Right ventricle myocardium superior (tissue), 1 donor: ENCODE measurements around the gene BZW1. TPM values are rescaled to one million over a fixed set of nuclear protein-coding genes. Genes with fewer than 3 reads are reported as not detected.
A peak's percentile ranks its signal among the peaks of the same experiment; 100 is the strongest.
"Not testable (repeated sequence)": the region's sequence is repeated elsewhere in the genome, so short reads cannot be mapped to it uniquely, and the experiment has no call there.

Experiments used
- ATAC-seq: fragments of 200-7000 bp; cut with Tn5 transposase; one replicate; pipeline ENCODE4 v1.9.1; 2020; ENCODE audit warnings: mild to moderate bottlenecking; ENCODE audit not compliant: poor library complexity
- DNase-seq: peaks from one replicate; pipeline ENCODE4 v3.0.0-alpha.2; 2020
- intact Hi-C: fragments of 100-400 bp; cut with DNase I; formaldehyde crosslinking; loops from one replicate; pipeline ENCODE4 v1.11.2; 2022
- total RNA-seq: library from RNA; stranded (reverse); fragmentation: NEBNext Ultra II Directional; extraction: Animal tissue kit (Norgen Biotek cat#: 25700); gene quantifications from one replicate; pipeline ENCODE4 v1.2.1, GENCODE V29; 2021
- donor health status: DM: no; HTN: yes; CAD: no; lungs with severe emphysema.

BZW1 gene
- total RNA-seq, 1 donor from 2014 or later: 72.2 TPM

GRCh38 chr2:200787351-200788120 lies 24.2 kb upstream of the BZW1 start:
- intact Hi-C loops: no loop called here
- no peak for DNase-seq
- peak; percentile 73 for ATAC-seq

- intact Hi-C loops: no loop called here
- no peak for ATAC-seq
- DNase-seq: no peak
These were observed 23.5 kb upstream of the BZW1 start for GRCh38 chr2:200788121-200788718.

GRCh38 chr2:200790185-200790584 lies 21.5 kb upstream of the BZW1 start:
- DNase-seq: no peak
- no peak for ATAC-seq
- intact Hi-C loops: no loop called here

- ATAC-seq (peak; percentile 32), DNase-seq (no peak)
- intact Hi-C loops: no loop called here
These were observed 19.8 kb upstream of the BZW1 start for GRCh38 chr2:200791905-200792304.

GRCh38 chr2:200794143-200794542 lies 17.6 kb upstream of the BZW1 start:
- intact Hi-C loops: no loop called here
- DNase-seq: no peak
- no peak for ATAC-seq

- DNase-seq: peak; percentile 54
- intact Hi-C loops: no loop called here
These were observed 16.7 kb upstream of the BZW1 start for GRCh38 chr2:200795028-200795440.

GRCh38 chr2:200796561-200796960 lies 15.1 kb upstream of the BZW1 start:
- no peak for ATAC-seq
- intact Hi-C loops: no loop called here
- DNase-seq: no peak

More at GRCh38 chr2:200795028-200795440, 16.7 kb upstream of the BZW1 start:
- peak; percentile 81 for ATAC-seq

GRCh38 chr2:200797242-200797770 lies 14.4 kb upstream of the BZW1 start:
- ATAC-seq (peak; percentile 86), DNase-seq (peak; percentile 62)
- intact Hi-C loops: no loop called here

- no peak for ATAC-seq
- intact Hi-C loops: no loop called here
- no peak for DNase-seq
These were observed 13.2 kb upstream of the BZW1 start for GRCh38 chr2:200798514-200798913.

GRCh38 chr2:200800458-200800857 lies 11.3 kb upstream of the BZW1 start:
- intact Hi-C loops: no loop called here
- no peak for ATAC-seq
- DNase-seq: no peak

- intact Hi-C loops, ATAC-seq, DNase-seq: not testable (repeated sequence)
These were observed 10.3 kb upstream of the BZW1 start for GRCh38 chr2:200801431-200801830.

GRCh38 chr2:200809506-200810251 lies 2.0 kb upstream of the BZW1 start:
- ATAC-seq (no peak), DNase-seq (no peak)

GRCh38 chr2:200810252-200810997 lies 1.3 kb upstream of the BZW1 start:
- ATAC-seq (peak; percentile 0), DNase-seq (no peak)
- intact Hi-C loops: loop anchor here (5.0 kb wide), 1 partner anchor 98 kb away; no protein-coding TSS in a partner anchor

More at GRCh38 chr2:200809506-200810251, 2.0 kb upstream of the BZW1 start:
- intact Hi-C loops: loop anchor here (5.0 kb wide), 1 partner anchor 97 kb away; no protein-coding TSS in a partner anchor

GRCh38 chr2:200810998-200811332 lies 745 bp upstream of the BZW1 start:
- intact Hi-C loops: loop anchor here (5.0 kb wide), 1 partner anchor 99 kb away; no protein-coding TSS in a partner anchor
- DNase-seq: no peak
- no peak for ATAC-seq

GRCh38 chr2:200812122-200813022 lies 662 bp downstream of the BZW1 start:
- peak; percentile 73 for ATAC-seq
- intact Hi-C loops: loop anchor here (5.0 kb wide), 1 partner anchor 100 kb away; no protein-coding TSS in a partner anchor
- peak; percentile 86 for DNase-seq

GRCh38 chr2:200814276-200814815 lies 2.6 kb downstream of the BZW1 start:
- intact Hi-C loops: loop anchor here (5.0 kb wide), 1 partner anchor 102 kb away; no protein-coding TSS in a partner anchor
- ATAC-seq (no peak), DNase-seq (no peak)

- intact Hi-C loops: loop anchor here (5.0 kb wide), 2 partner anchors 42 to 103 kb away; no protein-coding TSS in a partner anchor
- DNase-seq (no peak), ATAC-seq (no peak)
These were observed 3.2 kb downstream of the BZW1 start for GRCh38 chr2:200814917-200815316.
